IMR-90 (cell line): ENCODE data around the gene PID1. TPM values are rescaled to one million over a fixed set of nuclear protein-coding genes. Genes with fewer than 3 reads are reported as not detected.

Source experiments
- ATAC-seq: fragments of 200-7000 bp; cut with Tn5 transposase; 2 replicates; pipeline ENCODE4 v1.9.1; 2020; ENCODE audit warnings: low read depth, mild to moderate bottlenecking, moderate library complexity
- BruUV-seq: library from RNA; stranded (reverse); fragments of 400-500 nt; replicated peaks from 2 replicates; lab custom pipeline; 2021; lab: Mats Ljungman, UMichigan
- CTCF ChIA-PET: fragments of 300-600 bp; formaldehyde crosslinking; extraction: SDS; loops from one replicate; lab custom pipeline; 2021; ENCODE audit warnings: antibody characterized with exemption; lab: Yijun Ruan, JAX
- POLR2A ChIA-PET: fragments of 300-600 bp; sonication (Branson Sonifier 250); formaldehyde crosslinking; loops from one replicate; lab custom pipeline; 2022; ENCODE audit warnings: antibody characterized with exemption; ENCODE audit not compliant: unreplicated experiment; lab: Charles Lee
- DNase-seq: peaks from one replicate; pipeline ENCODE4 v3.0.0; 2013
- H2AFZ ChIP-seq: replicated peaks from 2 replicates; pipeline ENCODE3; 2013; ENCODE audit warnings: low read length, mild to moderate bottlenecking; ENCODE audit not compliant: poor library complexity
- H2AK5ac ChIP-seq: 2 replicates; pipeline ENCODE4 v1.6.1; 2013; ENCODE audit warnings: low read depth, low read length, inconsistent platforms
- H2AK9ac ChIP-seq: replicated peaks from 2 replicates; pipeline ENCODE3; 2013; ENCODE audit warnings: mild to moderate bottlenecking, low read depth, low read length, moderate library complexity; ENCODE audit not compliant: poor library complexity
- H2BK120ac ChIP-seq: 2 replicates; pipeline ENCODE4 v1.6.1; 2013; ENCODE audit warnings: low read depth, low read length, inconsistent platforms
- H2BK15ac ChIP-seq: 3 replicates; pipeline ENCODE4 v1.6.1; 2013; ENCODE audit warnings: low read depth, low read length, inconsistent platforms
- H2BK20ac ChIP-seq: 2 replicates; pipeline ENCODE4 v1.6.1; 2013; ENCODE audit warnings: low read depth, mild to moderate bottlenecking, inconsistent platforms, low read length, moderate library complexity
- H2BK5ac ChIP-seq: 2 replicates; pipeline ENCODE4 v1.6.1; 2013; ENCODE audit warnings: mild to moderate bottlenecking, low read depth, low read length, inconsistent platforms; ENCODE audit not compliant: poor library complexity, severe bottlenecking
- H3K14ac ChIP-seq: replicated peaks from 2 replicates; pipeline ENCODE4 v1.6.1; 2013; ENCODE audit warnings: low read depth, low read length, inconsistent platforms
- H3K18ac ChIP-seq: 2 replicates; pipeline ENCODE4 v1.6.1; 2013; ENCODE audit warnings: low read depth, low read length, control low read depth
- H3K23ac ChIP-seq: 2 replicates; pipeline ENCODE4 v1.6.1; 2013; ENCODE audit warnings: low read depth, low read length, inconsistent platforms
- H3K27ac ChIP-seq: 2 replicates; pipeline ENCODE4 v1.5.1; 2013; ENCODE audit warnings: mild to moderate bottlenecking, control low read depth, low read length; ENCODE audit not compliant: insufficient read depth
- H3K27me3 ChIP-seq: 2 replicates; pipeline ENCODE4 v1.6.1; 2013; ENCODE audit warnings: low read length; ENCODE audit not compliant: control insufficient read depth, insufficient read depth
- H3K36me3 ChIP-seq: 2 replicates; pipeline ENCODE4 v1.6.1; 2013; ENCODE audit warnings: low read length, mixed read lengths; ENCODE audit not compliant: control insufficient read depth, insufficient read depth
- H3K4ac ChIP-seq: 2 replicates; pipeline ENCODE4 v1.6.1; 2013; ENCODE audit warnings: low read depth, low read length, inconsistent platforms
- H3K4me1 ChIP-seq: 2 replicates; pipeline ENCODE4 v1.6.1; 2013; ENCODE audit warnings: low read length, mixed read lengths; ENCODE audit not compliant: control insufficient read depth, insufficient read depth
- H3K4me2 ChIP-seq: 2 replicates; pipeline ENCODE4 v1.6.1; 2013; ENCODE audit warnings: low read depth, mild to moderate bottlenecking, control low read depth, low read length, moderate library complexity
- H3K4me3 ChIP-seq: 2 replicates; pipeline ENCODE4 v1.5.1; 2013; ENCODE audit warnings: low read depth, mild to moderate bottlenecking, control low read depth, low read length, moderate library complexity; ENCODE audit not compliant: insufficient read depth
- H3K56ac ChIP-seq: 2 replicates; pipeline ENCODE4 v1.6.1; 2013; ENCODE audit warnings: low read length, inconsistent platforms; ENCODE audit not compliant: insufficient read depth; ENCODE audit errors: extremely low read depth
- H3K79me1 ChIP-seq, 2 experiments: 2 replicates each; pipeline ENCODE4 v1.6.1; 2013; ENCODE audit warnings: low read length in 2 of 2, inconsistent platforms in 1 of 2, low read depth in 1 of 2
- H3K9ac ChIP-seq: 2 replicates; pipeline ENCODE4 v1.6.1; 2013; ENCODE audit warnings: low read depth, low read length, control low read depth
- H3K9me1 ChIP-seq: 2 replicates; pipeline ENCODE4 v1.6.1; 2013; ENCODE audit warnings: low read length, inconsistent platforms; ENCODE audit not compliant: insufficient read depth
- H3K9me3 ChIP-seq: 2 replicates; pipeline ENCODE4 v1.6.1; 2013; ENCODE audit warnings: low read length; ENCODE audit not compliant: control insufficient read depth, insufficient read depth
- H4K20me1 ChIP-seq: 2 replicates; pipeline ENCODE4 v1.6.1; 2013; ENCODE audit warnings: low read length, inconsistent platforms; ENCODE audit not compliant: insufficient read depth
- H4K5ac ChIP-seq: 2 replicates; pipeline ENCODE4 v1.6.1; 2013; ENCODE audit warnings: mild to moderate bottlenecking, low read depth, low read length, control low read depth
- H4K8ac ChIP-seq, 2 experiments: 2 replicates each; pipeline ENCODE4 v1.6.1; 2013; ENCODE audit warnings: low read depth in 2 of 2, low read length in 2 of 2, control low read depth in 1 of 2, inconsistent platforms in 1 of 2
- H4K91ac ChIP-seq: 2 replicates; pipeline ENCODE4 v1.6.1; 2013; ENCODE audit warnings: low read depth, low read length, inconsistent platforms; ENCODE audit not compliant: insufficient read depth
- CEBPB ChIP-seq: IDR thresholded peaks from 2 replicates; pipeline ENCODE4 v1.6.1; 2012; ENCODE audit warnings: low read depth, low read length, improper control_type of control experiment
- CHD1 ChIP-seq: IDR thresholded peaks from 2 replicates; pipeline ENCODE4 v1.6.1; 2012; ENCODE audit warnings: low read depth, low read length, improper control_type of control experiment
- FOS ChIP-seq: fragments of 150-350 bp; IDR thresholded peaks from 2 replicates; pipeline ENCODE4 v1.6.1; 2016; ENCODE audit warnings: low read depth, low read length
- MAFK ChIP-seq: IDR thresholded peaks from 2 replicates; pipeline ENCODE4 v1.6.1; 2012; ENCODE audit warnings: low read depth, low read length, improper control_type of control experiment
- MAZ ChIP-seq: IDR thresholded peaks from 2 replicates; pipeline ENCODE4 v1.6.1; 2012; ENCODE audit warnings: low read depth, mild to moderate bottlenecking, low read length, improper control_type of control experiment, moderate library complexity, borderline replicate concordance
- MXI1 ChIP-seq: IDR thresholded peaks from 2 replicates; pipeline ENCODE4 v1.6.1; 2012; ENCODE audit warnings: low read depth, mild to moderate bottlenecking, low read length, moderate library complexity, borderline replicate concordance
- RFX5 ChIP-seq: IDR thresholded peaks from 2 replicates; pipeline ENCODE4 v1.8.0; 2012; ENCODE audit warnings: low read depth, mild to moderate bottlenecking, low read length, moderate library complexity
- WGBS, 2 experiments: methylation state at CpG; one replicate each; pipeline versions ENCODE4 v1.1.5 to v1.1.7; 2013; ENCODE audit warnings: missing lambda C conversion rate in 2 of 2; ENCODE audit not compliant: insufficient read length in 1 of 2; ENCODE audit errors: extremely low coverage in 2 of 2; 5-methylcytosine and 5-hydroxymethylcytosine counted together
- dilution Hi-C: fragments of 300-500 bp; cut with HindIII; formaldehyde crosslinking; loops from one replicate; pipeline ENCODE4 v1.14.3; 2018; ENCODE audit warnings: low sequenced_read_pairs; ENCODE audit not compliant: unreplicated experiment
- in situ Hi-C: fragments of 300-500 bp; cut with MboI; formaldehyde crosslinking; loops from 3 replicates; pipeline ENCODE4 v1.14.3; 2019; ENCODE audit warnings: low sequenced_read_pairs, inconsistent platforms, mixed read lengths
- intact Hi-C: fragments of 100-400 bp; cut with micrococcal nuclease; formaldehyde crosslinking; loops from 2 replicates; pipeline ENCODE4 v1.10.0; 2022
- polyA plus RNA-seq, 3 experiments: library from polyadenylated mRNA; depleted of rRNA; stranded (reverse); fragments of >200 nt; gene quantifications; 2 replicates each; pipeline ENCODE4 v1.2.3, GENCODE V29; 2012; ENCODE audit warnings: low replicate concordance in 1 of 3
- total RNA-seq: library from RNA; depleted of rRNA; stranded (reverse); fragments of >200 nt; gene quantifications from 2 replicates; pipeline ENCODE4 v1.2.3, GENCODE V29; 2012
- TF ChIP-seq, protein P1 (sequence below): fragments of 150-350 bp; IDR thresholded peaks from 2 replicates; pipeline ENCODE4 v1.6.1; 2017; ENCODE audit warnings: mild to moderate bottlenecking, antibody characterized with exemption, low read length, low read depth
- TF ChIP-seq, protein P2 (sequence below): conservative IDR thresholded peaks from 2 replicates; pipeline ENCODE4 v1.5.1; 2012; ENCODE audit warnings: mild to moderate bottlenecking, low read depth, low read length, improper control_type of control experiment
- TF ChIP-seq, protein P3 (sequence below): fragments of 150-350 bp; IDR thresholded peaks from 2 replicates; pipeline ENCODE4 v1.6.1; 2016; ENCODE audit warnings: low read depth, mild to moderate bottlenecking, low read length, moderate library complexity, borderline replicate concordance

The PID1 gene
- total and polyA plus RNA-seq, 2 of the 4 experiments (the other 2 are of a cell fraction), result 0.90 to 1.9 TPM

DNA sequence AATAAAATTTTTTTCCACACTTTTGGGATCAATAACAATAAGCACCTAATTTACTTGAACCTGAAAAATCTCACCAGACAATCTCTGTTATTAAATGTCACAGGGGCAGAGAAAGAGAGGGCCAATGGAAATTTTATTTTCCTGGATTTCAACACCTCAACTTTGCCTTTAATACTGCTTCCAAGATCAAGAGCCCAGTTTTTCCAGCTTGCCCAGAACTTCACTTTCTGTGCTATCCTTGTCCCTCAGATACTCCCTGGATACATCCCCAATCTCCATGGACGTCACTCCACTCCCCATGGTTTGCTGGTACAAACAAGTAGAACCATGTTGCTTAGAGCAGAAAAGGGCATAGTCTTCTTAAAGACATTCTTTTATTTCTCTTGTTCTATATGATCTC is 29.3 kb upstream of the PID1 start:
- H2BK15ac ChIP-seq, result no peak overlapping the region
- H3K23ac ChIP-seq, result no peak overlapping the region
- no peak for TF ChIP-seq CEBPB
- TF ChIP-seq MAFK, result no peak
- TF ChIP-seq, protein P1, sequence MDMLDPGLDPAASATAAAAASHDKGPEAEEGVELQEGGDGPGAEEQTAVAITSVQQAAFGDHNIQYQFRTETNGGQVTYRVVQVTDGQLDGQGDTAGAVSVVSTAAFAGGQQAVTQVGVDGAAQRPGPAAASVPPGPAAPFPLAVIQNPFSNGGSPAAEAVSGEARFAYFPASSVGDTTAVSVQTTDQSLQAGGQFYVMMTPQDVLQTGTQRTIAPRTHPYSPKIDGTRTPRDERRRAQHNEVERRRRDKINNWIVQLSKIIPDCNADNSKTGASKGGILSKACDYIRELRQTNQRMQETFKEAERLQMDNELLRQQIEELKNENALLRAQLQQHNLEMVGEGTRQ, result no peak
- TF ChIP-seq, protein P2, sequence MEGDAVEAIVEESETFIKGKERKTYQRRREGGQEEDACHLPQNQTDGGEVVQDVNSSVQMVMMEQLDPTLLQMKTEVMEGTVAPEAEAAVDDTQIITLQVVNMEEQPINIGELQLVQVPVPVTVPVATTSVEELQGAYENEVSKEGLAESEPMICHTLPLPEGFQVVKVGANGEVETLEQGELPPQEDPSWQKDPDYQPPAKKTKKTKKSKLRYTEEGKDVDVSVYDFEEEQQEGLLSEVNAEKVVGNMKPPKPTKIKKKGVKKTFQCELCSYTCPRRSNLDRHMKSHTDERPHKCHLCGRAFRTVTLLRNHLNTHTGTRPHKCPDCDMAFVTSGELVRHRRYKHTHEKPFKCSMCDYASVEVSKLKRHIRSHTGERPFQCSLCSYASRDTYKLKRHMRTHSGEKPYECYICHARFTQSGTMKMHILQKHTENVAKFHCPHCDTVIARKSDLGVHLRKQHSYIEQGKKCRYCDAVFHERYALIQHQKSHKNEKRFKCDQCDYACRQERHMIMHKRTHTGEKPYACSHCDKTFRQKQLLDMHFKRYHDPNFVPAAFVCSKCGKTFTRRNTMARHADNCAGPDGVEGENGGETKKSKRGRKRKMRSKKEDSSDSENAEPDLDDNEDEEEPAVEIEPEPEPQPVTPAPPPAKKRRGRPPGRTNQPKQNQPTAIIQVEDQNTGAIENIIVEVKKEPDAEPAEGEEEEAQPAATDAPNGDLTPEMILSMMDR, result no peak
- TF ChIP-seq, protein P3, sequence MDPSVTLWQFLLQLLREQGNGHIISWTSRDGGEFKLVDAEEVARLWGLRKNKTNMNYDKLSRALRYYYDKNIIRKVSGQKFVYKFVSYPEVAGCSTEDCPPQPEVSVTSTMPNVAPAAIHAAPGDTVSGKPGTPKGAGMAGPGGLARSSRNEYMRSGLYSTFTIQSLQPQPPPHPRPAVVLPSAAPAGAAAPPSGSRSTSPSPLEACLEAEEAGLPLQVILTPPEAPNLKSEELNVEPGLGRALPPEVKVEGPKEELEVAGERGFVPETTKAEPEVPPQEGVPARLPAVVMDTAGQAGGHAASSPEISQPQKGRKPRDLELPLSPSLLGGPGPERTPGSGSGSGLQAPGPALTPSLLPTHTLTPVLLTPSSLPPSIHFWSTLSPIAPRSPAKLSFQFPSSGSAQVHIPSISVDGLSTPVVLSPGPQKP, result no peak
- TF ChIP-seq CHD1, result no peak
- no peak for TF ChIP-seq MXI1
- no peak for TF ChIP-seq RFX5
- no peak for TF ChIP-seq MAZ
- TF ChIP-seq FOS, result no peak
- ChIA-PET POLR2A (no interaction called here), CTCF (no interaction called here)
- no peak overlapping the region for H2AK5ac ChIP-seq
- H3K9ac ChIP-seq, result no peak overlapping the region
- H2AK9ac ChIP-seq, result no peak overlapping the region
- no peaks in the 10 kb centered on the region for H4K20me1 ChIP-seq
- H3K36me3 ChIP-seq, result no peaks in the 10 kb centered on the region
- no CpG with 5 or more reads among the region's 1 CpG for WGBS, 2 experiments
- BruUV-seq, result no TSS peak
- ATAC-seq (no peak), DNase-seq (no peak)
- H3K27me3 ChIP-seq, result no peaks in the 10 kb centered on the region
- intact Hi-C loops, result no loop called here
- H4K5ac ChIP-seq, result no peak overlapping the region
- no peaks in the 10 kb centered on the region for H3K9me1 ChIP-seq
- no peak overlapping the region for H2BK5ac ChIP-seq
- H3K4ac ChIP-seq, result no peak overlapping the region
- H3K79me1 ChIP-seq, result no peaks in the 10 kb centered on the region
- in situ Hi-C loops, result no loop called here
- H4K91ac ChIP-seq, result no peak overlapping the region
- no peaks in the 10 kb centered on the region for H3K4me1 ChIP-seq
- H3K56ac ChIP-seq, result no peak overlapping the region
- no peak overlapping the region for H2BK120ac ChIP-seq
- no peak overlapping the region for H3K4me2 ChIP-seq
- no peak overlapping the region for H2BK20ac ChIP-seq
- H2AFZ ChIP-seq, result no peak overlapping the region
- no peak overlapping the region for H4K8ac ChIP-seq
- H3K9me3 ChIP-seq, result peaks cover 1% of the 10 kb centered on the region; the same call in 1 of the 2 replicates
- H3K4me3 ChIP-seq, result no peak overlapping the region
- dilution Hi-C loops, result no loop called here
- H3K18ac ChIP-seq, result no peak overlapping the region
- H3K27ac ChIP-seq, result no peak overlapping the region
- H3K14ac ChIP-seq, result no peak overlapping the region
